Placental epithelial cell (primary cell): ENCODE results near the gene BICDL1. TPM values are rescaled to one million over a fixed set of nuclear protein-coding genes. Genes with fewer than 3 reads are reported as not detected.

Source experiments
- small RNA-seq: library from RNA; depleted of rRNA; stranded (forward); fragments of <200 nt; gene quantifications from one replicate; pipeline ENCODE3, GENCODE V24; 2012
- total RNA-seq: library from RNA; depleted of rRNA; stranded (reverse); fragments of >200 nt; gene quantifications from 2 replicates; pipeline ENCODE4 v1.2.3, GENCODE V29; 2012

The BICDL1 gene, protein sequence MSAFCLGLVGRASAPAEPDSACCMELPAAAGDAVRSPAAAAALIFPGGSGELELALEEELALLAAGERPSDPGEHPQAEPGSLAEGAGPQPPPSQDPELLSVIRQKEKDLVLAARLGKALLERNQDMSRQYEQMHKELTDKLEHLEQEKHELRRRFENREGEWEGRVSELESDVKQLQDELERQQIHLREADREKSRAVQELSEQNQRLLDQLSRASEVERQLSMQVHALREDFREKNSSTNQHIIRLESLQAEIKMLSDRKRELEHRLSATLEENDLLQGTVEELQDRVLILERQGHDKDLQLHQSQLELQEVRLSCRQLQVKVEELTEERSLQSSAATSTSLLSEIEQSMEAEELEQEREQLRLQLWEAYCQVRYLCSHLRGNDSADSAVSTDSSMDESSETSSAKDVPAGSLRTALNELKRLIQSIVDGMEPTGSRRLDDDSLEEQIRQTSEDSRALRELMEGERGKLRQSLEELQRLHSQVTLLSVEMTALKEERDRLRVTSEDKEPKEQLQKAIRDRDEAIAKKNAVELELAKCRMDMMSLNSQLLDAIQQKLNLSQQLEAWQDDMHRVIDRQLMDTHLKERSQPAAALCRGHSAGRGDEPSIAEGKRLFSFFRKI
- total RNA-seq = 3.1 and 6.5 TPM in 2 replicates

DNA sequence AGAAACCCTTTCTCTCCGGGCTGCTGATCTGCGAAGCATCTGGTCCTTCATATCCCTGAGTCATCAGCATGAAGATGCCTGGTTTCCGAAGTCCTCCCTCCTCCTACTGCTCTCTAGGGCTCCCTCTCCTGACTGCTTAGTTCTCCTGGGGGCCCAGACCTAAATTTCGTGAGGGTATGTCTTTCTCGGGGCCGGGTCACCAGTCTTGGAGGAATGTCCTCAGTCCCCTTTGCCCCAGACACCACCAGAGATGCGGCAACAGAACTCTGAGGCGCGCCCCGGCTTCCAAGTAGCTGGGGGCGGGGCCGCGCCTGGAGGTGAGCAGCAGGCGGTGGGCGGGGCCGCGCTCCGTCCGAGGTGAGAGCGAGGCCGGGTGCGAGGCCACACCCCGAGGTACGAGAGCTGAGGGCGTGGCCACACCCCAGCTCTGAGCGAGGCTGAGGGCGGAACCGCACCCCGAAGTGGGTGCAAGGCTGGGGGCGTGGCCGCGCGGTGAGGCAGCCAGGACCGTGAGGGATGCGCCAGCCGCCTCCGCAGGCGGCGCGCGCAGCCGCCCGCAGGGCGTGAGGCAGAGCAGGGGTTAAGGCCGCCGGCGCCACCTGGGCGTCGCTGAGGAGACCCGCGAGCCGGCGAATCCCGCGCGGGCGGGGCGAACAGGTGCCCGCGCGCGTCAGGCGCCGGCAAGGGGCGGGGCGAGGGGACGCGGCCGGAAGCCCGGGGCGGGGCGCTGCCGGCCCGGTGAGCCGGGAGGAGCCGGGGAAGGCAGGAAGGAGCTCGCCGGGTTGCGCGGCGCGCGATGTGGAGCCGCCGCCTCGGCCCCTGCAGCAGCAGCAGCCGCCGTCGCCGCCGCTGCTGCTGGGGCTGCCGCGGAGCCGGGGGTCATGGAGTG, at the start of gene BICDL1:
BICDL1 (plus strand) TSS at position 765 of the 889 bp plus-strand sequence. CDS start 633 bp downstream, outside the sequence.

DNA sequence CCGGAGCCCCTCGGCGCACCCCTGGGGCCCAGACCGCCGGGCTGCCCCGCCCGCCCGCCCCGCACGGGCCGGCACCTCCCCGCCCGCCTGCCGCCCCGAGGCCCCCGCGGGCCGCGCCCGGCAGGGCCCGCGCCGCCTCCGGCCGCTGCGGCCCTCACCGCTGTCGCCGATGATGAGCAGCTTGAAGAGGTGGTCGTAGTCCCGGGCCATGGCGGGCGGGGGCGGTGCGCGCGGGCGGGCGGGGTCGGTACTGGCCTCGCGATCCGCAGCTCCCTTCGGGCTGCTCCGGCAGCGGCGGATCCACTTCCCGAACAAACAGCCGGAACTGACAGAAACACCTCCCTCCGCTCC, 127.4 kb downstream of the BICDL1 start, which contains the start of gene RAB35:
RAB35 (minus strand) TSS at position 313 of the 351 bp plus-strand sequence; CDS start at position 210, 103 bp downstream.

Small RNA genes lying within 50 kb of the gene (small RNA-seq; reads per million reads assigned to genes)
- gene AC004812.1 = not detected

Other genes with a start within 250 kb of the BICDL1 start
- 9.9 and 13.7 TPM in 2 replicates for gene CIT, start 111.9 kb upstream of the BICDL1 start, total RNA-seq
- 21.2 and 26.4 TPM in 2 replicates for gene RAB35, start 127.5 kb downstream of the BICDL1 start, total RNA-seq
- 167 and 188 TPM in 2 replicates for gene GCN1, start 205.5 kb downstream of the BICDL1 start, total RNA-seq
- 2,345 and 3,756 TPM in 2 replicates for gene RPLP0, start 211.9 kb downstream of the BICDL1 start, total RNA-seq